Neural progenitor cell (in vitro differentiated cells): ENCODE data around the gene GPHN. TPM values are rescaled to one million over a fixed set of nuclear protein-coding genes. Genes with fewer than 3 reads are reported as not detected.

Source experiments
- DNase-seq: peaks from one replicate; pipeline ENCODE4 v3.0.0-alpha.2; 2016; ENCODE audit warnings: low spot score
- H2AFZ ChIP-seq: fragments of 200-600 bp; sonication (generic); replicated peaks from 2 replicates; pipeline ENCODE4 v1.6.1; 2016; ENCODE audit warnings: antibody characterized with exemption
- H3F3A ChIP-seq: fragments of 200-600 bp; sonication (generic); 2 replicates; pipeline ENCODE4 v1.6.1; 2016; ENCODE audit warnings: antibody characterized with exemption, low read depth
- H3K27ac ChIP-seq: fragments of 200-600 bp; sonication (generic); 2 replicates; pipeline ENCODE4 v1.5.1; 2016; ENCODE audit warnings: mild to moderate bottlenecking
- H3K27me3 ChIP-seq: fragments of 200-600 bp; sonication (generic); 2 replicates; pipeline ENCODE4 v1.6.1; 2016; ENCODE audit warnings: mild to moderate bottlenecking, moderate library complexity
- H3K36me3 ChIP-seq: fragments of 200-600 bp; sonication (generic); 2 replicates; pipeline ENCODE4 v1.5.1; 2016
- H3K4me1 ChIP-seq: fragments of 200-600 bp; sonication (generic); 2 replicates; pipeline ENCODE4 v1.6.1; 2016; ENCODE audit warnings: mixed run types
- H3K4me2 ChIP-seq: fragments of 200-600 bp; sonication (generic); 2 replicates; pipeline ENCODE4 v1.6.1; 2016
- H3K4me3 ChIP-seq: fragments of 200-600 bp; sonication (generic); 2 replicates; pipeline ENCODE4 v1.5.1; 2016
- H3K79me2 ChIP-seq: fragments of 200-600 bp; sonication (generic); 2 replicates; pipeline ENCODE4 v1.6.1; 2016; ENCODE audit warnings: low read depth
- H3K9ac ChIP-seq: fragments of 200-600 bp; sonication (generic); 2 replicates; pipeline ENCODE4 v1.6.1; 2016
- H3K9me3 ChIP-seq: fragments of 200-600 bp; sonication (generic); 2 replicates; pipeline ENCODE4 v1.5.1; 2016; ENCODE audit warnings: low read depth
- H4K20me1 ChIP-seq: fragments of 200-600 bp; sonication (generic); 2 replicates; pipeline ENCODE4 v1.6.1; 2016; ENCODE audit warnings: low read depth
- H3K27ac Mint-ChIP-seq: 3 replicates; pipeline ENCODE4 v1.8.0; 2021; ENCODE audit warnings: mixed read lengths
- H3K27me3 Mint-ChIP-seq: 2 replicates; pipeline ENCODE4 v1.8.0; 2022; ENCODE audit warnings: low read depth, mild to moderate bottlenecking, inconsistent platforms, moderate library complexity, mixed read lengths; ENCODE audit not compliant: insufficient read depth
- H3K36me3 Mint-ChIP-seq: 3 replicates; pipeline ENCODE4 v1.8.0; 2021; ENCODE audit warnings: mixed read lengths
- H3K4me1 Mint-ChIP-seq: 3 replicates; pipeline ENCODE4 v1.8.0; 2021; ENCODE audit warnings: mixed read lengths
- H3K4me3 Mint-ChIP-seq: 3 replicates; pipeline ENCODE4 v1.8.0; 2021; ENCODE audit warnings: mild to moderate bottlenecking, moderate library complexity, mixed read lengths
- H3K9me3 Mint-ChIP-seq: 3 replicates; pipeline ENCODE4 v1.8.0; 2020; ENCODE audit warnings: mixed read lengths
- EZH2 ChIP-seq: fragments of 200-600 bp; sonication (generic); IDR thresholded peaks from 2 replicates; pipeline ENCODE4 v1.6.1; 2017; ENCODE audit warnings: antibody characterized with exemption, mild to moderate bottlenecking, moderate library complexity
- EZH2phosphoT487 ChIP-seq: fragments of 200-600 bp; sonication (generic); IDR thresholded peaks from 2 replicates; pipeline ENCODE4 v1.6.1; 2017; ENCODE audit warnings: antibody characterized with exemption
- total RNA-seq: library from RNA; depleted of rRNA; stranded (reverse); fragments of >200 nt; gene quantifications from 2 replicates; pipeline ENCODE4 v1.2.3, GENCODE V29; 2015; ENCODE audit warnings: low replicate concordance
- TF ChIP-seq, protein P1 (sequence below): fragments of 200-600 bp; sonication (generic); IDR thresholded peaks from 2 replicates; pipeline ENCODE4 v1.5.1; 2017; ENCODE audit warnings: antibody characterized with exemption, mild to moderate bottlenecking

Gene GPHN
- total RNA-seq, 1 donor from 2014 or later, result 42.9 TPM

- Mint-ChIP-seq H3K27ac (peak overlapping the region; percentile 44), H3K4me1 (no peaks in the 10 kb centered on the region), H3K27me3 (no peaks in the 10 kb centered on the region), H3K36me3 (peaks cover 23% of the 10 kb centered on the region), H3K4me3 (no peak overlapping the region), H3K9me3 (peaks cover 32% of the 10 kb centered on the region)
- H3K4me1 ChIP-seq, result no peaks in the 10 kb centered on the region
- DNase-seq, result no peak
- no peaks in the 10 kb centered on the region for H3K27me3 ChIP-seq
- no peaks in the 10 kb centered on the region for H3K36me3 ChIP-seq
- H3K9me3 ChIP-seq, result no peaks in the 10 kb centered on the region
- H3K4me2 ChIP-seq, result no peak overlapping the region
- no peak overlapping the region for H3K4me3 ChIP-seq
- H3K27ac ChIP-seq, result no peak overlapping the region
- no peaks in the 10 kb centered on the region for H4K20me1 ChIP-seq
- H2AFZ ChIP-seq, result no peak overlapping the region
- TF ChIP-seq EZH2 (no peak), EZH2phosphoT487 (no peak)
- TF ChIP-seq, protein P1, sequence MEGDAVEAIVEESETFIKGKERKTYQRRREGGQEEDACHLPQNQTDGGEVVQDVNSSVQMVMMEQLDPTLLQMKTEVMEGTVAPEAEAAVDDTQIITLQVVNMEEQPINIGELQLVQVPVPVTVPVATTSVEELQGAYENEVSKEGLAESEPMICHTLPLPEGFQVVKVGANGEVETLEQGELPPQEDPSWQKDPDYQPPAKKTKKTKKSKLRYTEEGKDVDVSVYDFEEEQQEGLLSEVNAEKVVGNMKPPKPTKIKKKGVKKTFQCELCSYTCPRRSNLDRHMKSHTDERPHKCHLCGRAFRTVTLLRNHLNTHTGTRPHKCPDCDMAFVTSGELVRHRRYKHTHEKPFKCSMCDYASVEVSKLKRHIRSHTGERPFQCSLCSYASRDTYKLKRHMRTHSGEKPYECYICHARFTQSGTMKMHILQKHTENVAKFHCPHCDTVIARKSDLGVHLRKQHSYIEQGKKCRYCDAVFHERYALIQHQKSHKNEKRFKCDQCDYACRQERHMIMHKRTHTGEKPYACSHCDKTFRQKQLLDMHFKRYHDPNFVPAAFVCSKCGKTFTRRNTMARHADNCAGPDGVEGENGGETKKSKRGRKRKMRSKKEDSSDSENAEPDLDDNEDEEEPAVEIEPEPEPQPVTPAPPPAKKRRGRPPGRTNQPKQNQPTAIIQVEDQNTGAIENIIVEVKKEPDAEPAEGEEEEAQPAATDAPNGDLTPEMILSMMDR, result no peak
- no peak overlapping the region for H3K9ac ChIP-seq
- H3F3A ChIP-seq, result no peaks in the 10 kb centered on the region
- H3K79me2 ChIP-seq, result no peaks in the 10 kb centered on the region
These were observed 664.1 kb downstream of the GPHN start for GRCh38 chr14:67172056-67172455.

DNA sequence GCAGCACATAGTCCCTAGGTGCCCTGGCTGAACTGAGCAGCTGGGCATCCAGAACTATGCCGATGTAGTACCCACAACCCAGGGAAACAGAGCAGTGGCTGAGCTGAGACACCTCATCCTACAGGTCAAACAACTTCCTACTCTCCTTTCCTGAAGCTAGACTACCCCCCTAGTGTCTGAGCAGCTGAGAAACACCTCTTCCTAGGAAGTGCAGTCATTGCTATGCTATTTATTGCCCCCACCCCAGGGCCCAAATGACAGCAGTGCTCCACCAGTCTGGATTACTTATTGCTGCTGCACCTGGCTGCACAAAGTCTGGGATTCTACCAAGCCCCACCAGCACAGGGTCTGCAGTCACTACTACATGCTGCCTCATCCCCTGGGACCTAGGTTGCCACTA lies 664.6 kb downstream of the GPHN start:
- TF ChIP-seq, protein P1, result no peak
- no peak for TF ChIP-seq EZH2
- TF ChIP-seq EZH2phosphoT487, result no peak
- no peaks in the 10 kb centered on the region for H3K27me3 ChIP-seq
- Mint-ChIP-seq H3K36me3 (peaks cover 23% of the 10 kb centered on the region), H3K4me3 (no peak overlapping the region), H3K9me3 (peaks cover 35% of the 10 kb centered on the region), H3K4me1 (no peaks in the 10 kb centered on the region), H3K27ac (no peak overlapping the region), H3K27me3 (no peaks in the 10 kb centered on the region)
- H3K9ac ChIP-seq, result no peak overlapping the region
- no peak overlapping the region for H3K4me2 ChIP-seq
- no peaks in the 10 kb centered on the region for H3K79me2 ChIP-seq
- H3K36me3 ChIP-seq, result no peaks in the 10 kb centered on the region
- H3K27ac ChIP-seq, result no peak overlapping the region
- no peak overlapping the region for H3K4me3 ChIP-seq
- no peaks in the 10 kb centered on the region for H3K4me1 ChIP-seq
- DNase-seq, result no peak
- H3F3A ChIP-seq, result no peaks in the 10 kb centered on the region
- H3K9me3 ChIP-seq, result no peaks in the 10 kb centered on the region
- H2AFZ ChIP-seq, result no peak overlapping the region
- no peaks in the 10 kb centered on the region for H4K20me1 ChIP-seq

DNA sequence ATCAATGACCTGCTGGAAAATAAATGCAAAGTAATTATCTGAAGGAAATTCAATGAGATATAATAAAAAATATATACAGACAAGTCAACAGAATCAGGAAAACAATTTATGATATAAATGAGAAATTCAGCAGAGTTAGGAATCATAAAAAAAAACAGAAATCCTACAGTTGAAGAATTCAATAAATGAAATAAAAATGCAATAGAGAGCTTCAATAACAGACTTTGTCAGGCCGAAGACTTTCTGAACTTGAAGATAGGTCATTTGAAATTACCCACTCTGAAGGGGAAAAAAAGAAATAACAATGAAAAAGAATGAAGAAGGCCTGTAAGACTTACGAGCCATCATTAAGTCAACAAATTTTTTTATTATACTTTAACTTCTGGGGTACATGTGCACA lies 665.8 kb downstream of the GPHN start:
- Histone ChIP-seq H3K9ac (no peak overlapping the region), H3F3A (no peaks in the 10 kb centered on the region), H3K36me3 (no peaks in the 10 kb centered on the region), H3K27ac (no peak overlapping the region), H3K79me2 (no peaks in the 10 kb centered on the region), H3K4me2 (no peak overlapping the region), H3K4me1 (no peaks in the 10 kb centered on the region), H4K20me1 (no peaks in the 10 kb centered on the region), H3K27me3 (no peaks in the 10 kb centered on the region), H2AFZ (no peak overlapping the region), H3K9me3 (no peaks in the 10 kb centered on the region), H3K4me3 (no peak overlapping the region)
- H3K4me3 Mint-ChIP-seq, result no peak overlapping the region
- H3K4me1 Mint-ChIP-seq, result no peaks in the 10 kb centered on the region
- peaks cover 28% of the 10 kb centered on the region for H3K36me3 Mint-ChIP-seq
- TF ChIP-seq EZH2 (no peak), EZH2phosphoT487 (no peak)
- TF ChIP-seq, protein P1, result no peak
- no peak for DNase-seq
- H3K27ac Mint-ChIP-seq, result no peak overlapping the region
- no peaks in the 10 kb centered on the region for H3K27me3 Mint-ChIP-seq
- peaks cover 37% of the 10 kb centered on the region for H3K9me3 Mint-ChIP-seq
